Spleen (tissue), 11 donors: Measurements from ENCODE around the gene CFHR2. TPM values are rescaled to one million over a fixed set of nuclear protein-coding genes. Genes with fewer than 3 reads are reported as not detected.
"Not testable (repeated sequence)": the region's sequence is repeated elsewhere in the genome, so short reads cannot be mapped to it uniquely, and the experiment has no call there.

Source experiments
- DNase-seq: peaks from one replicate; pipeline ENCODE4 v3.0.0-alpha.2; 2020
- H3K27ac ChIP-seq, 8 donors: fragments of 200-600 bp; sonication (generic) in 7 of 8; 1 replicate in 4 of 8; 2 replicates in 4 of 8; pipeline versions ENCODE4 v1.5.0 to v1.8.0; 2016 to 2021; ENCODE audit warnings: inconsistent platforms in 4 of 8, mild to moderate bottlenecking in 4 of 8, moderate library complexity in 1 of 8
- H3K27me3 ChIP-seq, 7 donors: fragments of 200-600 bp; sonication (generic) in 6 of 7; replicated peaks in 1 of 7; 1 replicate in 4 of 7; 2 replicates in 3 of 7; pipeline versions ENCODE4 v1.5.0 to v1.8.0; 2016 to 2021; ENCODE audit warnings: inconsistent platforms in 3 of 7, mild to moderate bottlenecking in 1 of 7
- H3K36me3 ChIP-seq, 6 donors: fragments of 200-600 bp; sonication (generic) in 5 of 6; 1 replicate in 4 of 6; 2 replicates in 2 of 6; pipeline versions ENCODE4 v1.5.0 to v1.8.0; 2016 to 2021; ENCODE audit warnings: inconsistent platforms in 2 of 6
- H3K4me1 ChIP-seq, 6 donors: fragments of 200-600 bp; sonication (generic) in 5 of 6; 1 replicate in 3 of 6; 2 replicates in 3 of 6; pipeline versions ENCODE4 v1.5.0 to v1.8.0; 2016 to 2021; ENCODE audit warnings: inconsistent platforms in 3 of 6
- H3K4me3 ChIP-seq, 8 donors: fragments of 200-600 bp; sonication (generic) in 7 of 8; 1 replicate in 4 of 8; 2 replicates in 4 of 8; pipeline versions ENCODE4 v1.5.0 to v1.8.0; 2016 to 2021; ENCODE audit warnings: inconsistent platforms in 4 of 8, mild to moderate bottlenecking in 4 of 8, moderate library complexity in 2 of 8
- H3K9me3 ChIP-seq, 8 donors: fragments of 200-600 bp; sonication (generic) in 7 of 8; 1 replicate in 4 of 8; 2 replicates in 4 of 8; pipeline versions ENCODE4 v1.5.0 to v1.8.0; 2016 to 2021; ENCODE audit warnings: inconsistent platforms in 4 of 8
- CTCF ChIP-seq, 11 experiments: fragments of 200-600 bp in 7 of 11; fragments of 450-650 bp in 4 of 11; sonication (generic) in 4 of 11; IDR thresholded peaks in 8 of 11; conservative IDR thresholded peaks in 3 of 11; 1 replicate in 7 of 11; 2 replicates in 4 of 11; pipeline versions ENCODE4 v1.4.0 to v1.8.0; 2016 to 2021; ENCODE audit warnings: antibody characterized with exemption in 11 of 11, inconsistent platforms in 4 of 11, mild to moderate bottlenecking in 1 of 11
- POLR2A ChIP-seq, 3 donors: fragments of 450-650 bp; IDR thresholded peaks; one replicate each; pipeline ENCODE4 v1.5.1; 2017; ENCODE audit warnings: antibody characterized with exemption in 3 of 3, mild to moderate bottlenecking in 1 of 3
- POLR2AphosphoS5 ChIP-seq, 3 donors: sonication (generic); formaldehyde crosslinking; IDR thresholded peaks; one replicate each; pipeline ENCODE4 v1.5.1; 2017; ENCODE audit warnings: antibody characterized with exemption in 3 of 3
- WGBS, 5 donors: extraction: QIAGEN DNeasy Blood & Tissue Kit in 3 of 5; methylation state at CpG; one replicate each; pipeline versions ENCODE4 v1.1.5 to v1.1.7; 2013 to 2018; 5-methylcytosine and 5-hydroxymethylcytosine counted together
- intact Hi-C: fragments of 100-400 bp; cut with DNase I; formaldehyde crosslinking; loops from one replicate; pipeline ENCODE4 v1.15.0; 2023; ENCODE audit warnings: low total_unique reads
- polyA plus RNA-seq, 3 donors: library from polyadenylated mRNA; stranded (reverse); fragments of 200-250 nt; gene quantifications; one replicate each; pipeline ENCODE4 v1.2.1, GENCODE V29; 2013
- total RNA-seq, 7 donors: library from RNA; depleted of rRNA in 3 of 7; stranded (reverse); fragments of >200 nt in 3 of 7; fragmentation: NEBNext Ultra II Directional in 4 of 7; extraction: Animal tissue kit (Norgen Biotek cat#: 25700) in 4 of 7; gene quantifications; one replicate each; pipeline versions ENCODE4 v1.1.0 to v1.2.1, GENCODE V29; 2016 to 2021
- donor health status: healthy with polysubstance abuse.
- donor health status: DM: no; HTN: no; CAD: no; lungs with moderate emphysema.
- donor health status: DM: no; HTN: no; CAD: no.
- donor health status: Bipolar disorder and iron deficiency.
- donor health status: healthy.
- donor health status: DM: no; HTN: no; CAD: no.
- donor health status: DM: yes; HTN: yes; CAD: no.

The CFHR2 gene
- total and polyA plus RNA-seq, 10 donors, result not detected

GRCh38 chr1:196910215-196910614, 33.3 kb upstream of the CFHR2 start:
- WGBS, 5 donors, result 94 to 98% (median 96%) methylated on average over 2 of the region's 2 CpGs
- intact Hi-C loops, result no loop called here

GRCh38 chr1:196912283-196912682, 31.3 kb upstream of the CFHR2 start:
- H3K9me3 ChIP-seq, H3K36me3 ChIP-seq, DNase-seq, H3K27ac ChIP-seq, H3K27me3 ChIP-seq, H3K4me1 ChIP-seq, H3K4me3 ChIP-seq, intact Hi-C loops: not testable (repeated sequence)
- WGBS, 5 donors, result 37 to 61% (median 55%) methylated on average over 5 of the region's 5 CpGs

More at GRCh38 chr1:196910215-196910614, 33.3 kb upstream of the CFHR2 start:
- H3K9me3 ChIP-seq, result no peaks in the 10 kb centered on the region
- no peak overlapping the region for H3K4me3 ChIP-seq
- no peaks in the 10 kb centered on the region for H3K4me1 ChIP-seq
- H3K27me3 ChIP-seq, result no peaks in the 10 kb centered on the region
- H3K36me3 ChIP-seq, result no peaks in the 10 kb centered on the region
- TF ChIP-seq CTCF (IDR thresholded peaks at IDR 0.05 in 8 of 11, conservative IDR thresholded peaks at IDR 0.05 in 3 of 11), result no peak
- TF ChIP-seq POLR2A (IDR thresholded peaks at IDR 0.05), result no peak
- no peak for TF ChIP-seq POLR2AphosphoS5 (IDR thresholded peaks at IDR 0.05)
- no peak for DNase-seq
- H3K27ac ChIP-seq, result no peak overlapping the region

- 80 to 93% (median 82%) methylated on average over 1 of the region's 1 CpG for WGBS, 5 donors
- H3K9me3 ChIP-seq, H3K4me1 ChIP-seq, H3K27me3 ChIP-seq, DNase-seq, H3K4me3 ChIP-seq, H3K27ac ChIP-seq, H3K36me3 ChIP-seq, intact Hi-C loops: not testable (repeated sequence)
Measured at GRCh38 chr1:196926839-196927238, 16.7 kb upstream of the CFHR2 start.

- H3K36me3 ChIP-seq, H3K27ac ChIP-seq, intact Hi-C loops, H3K4me1 ChIP-seq, H3K27me3 ChIP-seq, H3K4me3 ChIP-seq, DNase-seq, H3K9me3 ChIP-seq: not testable (repeated sequence)
- 77 to 98% (median 87%) methylated on average over 2 of the region's 2 CpGs for WGBS, 5 donors
Measured at GRCh38 chr1:196932853-196933252, 10.7 kb upstream of the CFHR2 start.

GRCh38 chr1:196933531-196934189, 9.9 kb upstream of the CFHR2 start:
- no peak for TF ChIP-seq POLR2A (IDR thresholded peaks at IDR 0.05)
- TF ChIP-seq POLR2AphosphoS5 (IDR thresholded peaks at IDR 0.05), result no peak
- no peak for TF ChIP-seq CTCF (IDR thresholded peaks at IDR 0.05 in 8 of 11, conservative IDR thresholded peaks at IDR 0.05 in 3 of 11)
- 89 to 94% (median 92%) methylated on average over 24 to 32 of the region's 32 CpGs for WGBS, 5 donors
- peak; percentile 67 for DNase-seq
- Histone ChIP-seq H3K27me3 (no peaks in the 10 kb centered on the region), H3K27ac (no peak overlapping the region), H3K9me3 (peaks cover 0 to 5% (median 0%) of the 10 kb centered on the region in 8 donors), H3K4me3 (no peak overlapping the region), H3K4me1 (no peaks in the 10 kb centered on the region), H3K36me3 (no peaks in the 10 kb centered on the region)
- intact Hi-C loops, result no loop called here

GRCh38 chr1:196941474-196941873, 2.1 kb upstream of the CFHR2 start:
- DNase-seq, result peak; percentile 41
- H3K9me3 ChIP-seq, H3K4me1 ChIP-seq, H3K4me3 ChIP-seq, H3K27ac ChIP-seq, H3K27me3 ChIP-seq, intact Hi-C loops, H3K36me3 ChIP-seq: not testable (repeated sequence)
- 65 to 83% (median 74%) methylated on average over 6 of the region's 6 CpGs for WGBS, 5 donors
